ENCODE measurements around the gene BRIX1.
A peak's percentile ranks its signal among the peaks of the same experiment; 100 is the strongest.

Gene BRIX1, protein sequence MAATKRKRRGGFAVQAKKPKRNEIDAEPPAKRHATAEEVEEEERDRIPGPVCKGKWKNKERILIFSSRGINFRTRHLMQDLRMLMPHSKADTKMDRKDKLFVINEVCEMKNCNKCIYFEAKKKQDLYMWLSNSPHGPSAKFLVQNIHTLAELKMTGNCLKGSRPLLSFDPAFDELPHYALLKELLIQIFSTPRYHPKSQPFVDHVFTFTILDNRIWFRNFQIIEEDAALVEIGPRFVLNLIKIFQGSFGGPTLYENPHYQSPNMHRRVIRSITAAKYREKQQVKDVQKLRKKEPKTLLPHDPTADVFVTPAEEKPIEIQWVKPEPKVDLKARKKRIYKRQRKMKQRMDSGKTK

GRCh38 chr5:34915139-34915855 is at the start of gene BRIX1, which contains the start of gene RAD1:
Gene BRIX1, plus strand, starts transcription at chr5:34915711. Its CDS starts 28 bp downstream, at chr5:34915739.
Gene RAD1, minus strand, starts transcription at chr5:34915504. Its CDS starts 612 bp downstream, at chr5:34914892.
- H3K4me3 ChIP-seq (ENCODE audit: low read depth, low read length): peak within 1 kb of the TSS; percentile 100
- DNase-seq (ENCODE audit: low read depth): peak; percentile 94

- H3K4me3 ChIP-seq (ENCODE audit: low read depth, low read length): no peak overlapping the region
- DNase-seq (ENCODE audit: low read depth): no peak
Observed at GRCh38 chr5:34866989-34867471, 48.5 kb upstream of the BRIX1 start.

- H3K4me3 ChIP-seq (ENCODE audit: low read depth, low read length): no peak overlapping the region
- no peak for DNase-seq (ENCODE audit: low read depth)
Observed at GRCh38 chr5:34867660-34868059, 47.9 kb upstream of the BRIX1 start.

DNA sequence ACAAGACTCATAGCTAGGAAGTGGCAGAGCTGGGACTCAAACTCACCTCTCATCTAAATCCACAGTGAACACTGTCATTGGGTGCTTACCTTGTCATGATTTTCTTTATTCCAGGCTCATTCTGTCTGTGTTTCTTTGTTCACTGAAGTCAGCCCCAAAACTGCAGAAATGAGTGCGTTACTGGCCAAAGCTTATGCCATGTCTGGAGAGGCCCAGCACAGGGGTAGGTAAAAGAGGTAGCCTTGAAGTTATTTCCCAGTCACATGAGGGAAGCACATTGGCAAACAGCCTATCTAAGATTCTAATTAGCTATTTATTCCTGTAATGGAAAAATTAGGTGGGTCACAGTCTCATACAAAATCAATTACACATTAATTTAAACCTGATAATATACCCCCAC is 46.7 kb upstream of the BRIX1 start:
- H3K4me3 ChIP-seq (ENCODE audit: low read depth, low read length): no peak overlapping the region
- no peak for DNase-seq (ENCODE audit: low read depth)

- DNase-seq (ENCODE audit: low read depth): no peak
Observed at GRCh38 chr5:34869256-34869655, 46.3 kb upstream of the BRIX1 start.

GRCh38 chr5:34870382-34870781 is 45.1 kb upstream of the BRIX1 start:
- H3K4me3 ChIP-seq (ENCODE audit: low read depth, low read length): no peak overlapping the region
- DNase-seq (ENCODE audit: low read depth): no peak

More at GRCh38 chr5:34869256-34869655, 46.3 kb upstream of the BRIX1 start:
- no peak overlapping the region for H3K4me3 ChIP-seq (ENCODE audit: low read depth, low read length)

GRCh38 chr5:34876275-34876674 is 39.2 kb upstream of the BRIX1 start:
- H3K4me3 ChIP-seq (ENCODE audit: low read depth, low read length): no peak overlapping the region

DNA sequence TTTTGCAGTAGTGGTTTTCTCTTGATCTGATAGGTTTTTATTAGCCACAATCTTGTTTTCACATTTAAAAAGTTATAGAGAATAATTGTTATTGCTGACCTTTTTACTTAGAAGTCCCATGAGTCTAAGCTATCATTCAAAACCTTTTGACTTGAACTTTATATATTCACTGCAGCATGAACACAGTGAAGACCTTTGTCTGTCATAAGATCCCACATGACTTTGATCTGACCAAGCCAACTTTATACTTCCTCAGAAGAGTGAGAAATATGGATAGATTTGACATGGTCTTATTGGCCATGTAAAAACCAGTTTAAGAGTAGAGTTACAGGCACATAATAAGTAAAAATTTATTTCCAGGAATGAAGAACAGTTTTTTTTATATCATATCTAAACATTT is 34.3 kb upstream of the BRIX1 start:
- no peak overlapping the region for H3K4me3 ChIP-seq (ENCODE audit: low read depth, low read length)
- no peak for DNase-seq (ENCODE audit: low read depth)

More at GRCh38 chr5:34876275-34876674, 39.2 kb upstream of the BRIX1 start:
- DNase-seq (ENCODE audit: low read depth): no peak

GRCh38 chr5:34886392-34887119 is 29.0 kb upstream of the BRIX1 start:
- DNase-seq (ENCODE audit: low read depth): no peak
- H3K4me3 ChIP-seq (ENCODE audit: low read depth, low read length): no peak overlapping the region

GRCh38 chr5:34889394-34889793 is 26.1 kb upstream of the BRIX1 start:
- no peak for DNase-seq (ENCODE audit: low read depth)
- no peak overlapping the region for H3K4me3 ChIP-seq (ENCODE audit: low read depth, low read length)

DNA sequence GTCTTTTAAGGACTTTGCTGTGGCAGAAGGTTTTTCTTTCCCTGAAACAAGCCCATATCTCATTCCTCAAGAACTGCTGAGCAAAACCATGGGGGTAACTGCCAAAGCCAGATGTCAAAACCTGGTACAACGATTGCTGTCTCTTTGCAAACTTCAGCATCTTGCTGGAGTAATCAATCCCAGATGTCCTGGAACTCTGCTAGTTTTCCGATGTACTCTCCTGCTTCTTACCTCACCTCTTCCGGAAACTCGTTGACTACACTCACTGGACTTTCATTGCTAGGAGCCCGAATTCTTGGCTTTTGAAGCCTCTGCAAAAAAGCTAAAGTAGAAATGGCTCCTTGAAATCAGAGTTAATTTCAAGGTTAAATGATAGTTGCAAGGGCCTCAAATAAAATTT is 23.5 kb upstream of the BRIX1 start:
- no peak overlapping the region for H3K4me3 ChIP-seq (ENCODE audit: low read depth, low read length)
- DNase-seq (ENCODE audit: low read depth): peak; percentile 93

- no peak overlapping the region for H3K4me3 ChIP-seq (ENCODE audit: low read depth, low read length)
- DNase-seq (ENCODE audit: low read depth): no peak
Observed at GRCh38 chr5:34892414-34892813, 23.1 kb upstream of the BRIX1 start.

- H3K4me3 ChIP-seq (ENCODE audit: low read depth, low read length): no peak overlapping the region
- DNase-seq (ENCODE audit: low read depth): no peak
Observed at GRCh38 chr5:34894716-34895115, 20.8 kb upstream of the BRIX1 start.

DNA sequence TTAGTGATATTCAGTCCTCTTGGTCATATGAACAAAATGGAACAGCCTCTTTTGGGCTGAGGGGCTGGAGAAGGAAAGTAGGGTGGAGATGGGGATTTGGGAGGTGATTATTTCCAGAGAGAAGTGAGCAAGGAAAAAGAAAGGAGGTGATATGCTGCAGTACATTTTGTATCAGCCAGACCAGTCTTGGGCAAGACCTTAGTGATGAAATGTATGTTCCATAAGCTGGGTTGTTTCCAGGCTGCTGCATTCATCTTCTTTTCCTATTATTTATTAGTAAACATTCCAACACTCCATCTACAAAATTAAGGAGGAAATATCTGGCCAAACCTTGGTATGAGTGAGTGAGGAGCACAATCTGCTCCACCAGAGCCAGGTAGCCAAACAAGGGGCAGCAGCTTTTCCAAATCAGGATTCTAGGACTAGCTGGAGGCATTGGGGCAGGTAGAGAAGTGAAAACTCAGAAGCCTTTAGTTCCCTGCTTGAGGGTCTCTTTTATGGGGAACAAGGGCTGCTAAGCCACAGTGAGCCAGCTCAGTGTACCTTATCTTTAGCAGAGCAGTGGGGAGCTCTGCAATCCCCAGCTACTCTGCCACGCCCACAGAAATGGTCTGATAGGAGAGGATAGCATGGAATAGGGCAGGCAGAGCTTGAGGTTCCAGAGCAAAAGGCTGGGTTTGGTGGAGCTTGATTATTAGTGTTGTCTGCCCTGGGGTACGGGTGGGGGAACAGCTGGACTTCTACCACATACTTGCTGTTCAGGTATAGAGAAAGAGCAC is 19.7 kb upstream of the BRIX1 start:
- H3K4me3 ChIP-seq (ENCODE audit: low read depth, low read length): no peak overlapping the region
- DNase-seq (ENCODE audit: low read depth): peak; percentile 22

GRCh38 chr5:34897646-34898045 is 17.9 kb upstream of the BRIX1 start:
- no peak overlapping the region for H3K4me3 ChIP-seq (ENCODE audit: low read depth, low read length)
- no peak for DNase-seq (ENCODE audit: low read depth)

- DNase-seq (ENCODE audit: low read depth): peak; percentile 48
- H3K4me3 ChIP-seq (ENCODE audit: low read depth, low read length): no peak overlapping the region
Observed at GRCh38 chr5:34898258-34898895, 17.1 kb upstream of the BRIX1 start.

GRCh38 chr5:34899066-34899465 is 16.4 kb upstream of the BRIX1 start:
- no peak for DNase-seq (ENCODE audit: low read depth)
- H3K4me3 ChIP-seq (ENCODE audit: low read depth, low read length): no peak overlapping the region

- H3K4me3 ChIP-seq (ENCODE audit: low read depth, low read length): no peak overlapping the region
- no peak for DNase-seq (ENCODE audit: low read depth)
Observed at GRCh38 chr5:34900652-34901051, 14.9 kb upstream of the BRIX1 start.

DNA sequence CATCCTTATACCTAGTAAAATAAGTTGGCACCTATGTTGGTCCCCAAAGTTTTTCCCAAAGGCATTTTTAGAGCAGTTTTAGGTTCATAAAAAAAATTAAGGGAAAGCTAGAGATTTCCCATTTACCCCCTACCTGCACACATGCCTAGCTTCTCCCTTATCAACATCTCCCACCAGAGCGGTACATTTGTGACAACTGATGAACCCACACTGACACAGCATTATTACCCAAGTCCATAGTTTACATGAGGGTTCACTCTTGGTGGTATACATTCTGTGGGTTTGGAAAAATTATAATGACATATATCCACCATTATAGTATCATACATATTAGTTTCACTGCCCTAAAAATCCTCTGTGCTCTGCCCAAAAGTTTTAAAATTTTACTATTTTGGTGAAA is 12.3 kb upstream of the BRIX1 start:
- no peak overlapping the region for H3K4me3 ChIP-seq (ENCODE audit: low read depth, low read length)

More for the DNA sequence above, 12.3 kb upstream of the BRIX1 start:
- DNase-seq (ENCODE audit: low read depth): no peak

Measured in skeletal muscle cell (primary cell).